Bronchial epithelial cell (primary cell): ENCODE data around the gene ZNF480. TPM values are rescaled to one million over a fixed set of nuclear protein-coding genes. Genes with fewer than 3 reads are reported as not detected.
A peak's percentile ranks its signal among the peaks of the same experiment; 100 is the strongest.

ENCODE experiments used
- DNase-seq: peaks from one replicate; pipeline ENCODE4 v3.0.0-alpha.2; 2010; ENCODE audit warnings: low read depth
- FAIRE-seq: peaks from 2 replicates; lab custom pipeline; 2011; peaks lifted over from hg19 to GRCh38; lab: Jason Lieb, UNC
- H3K27me3 ChIP-seq: 2 replicates; pipeline ENCODE4 v1.5.1; 2011; ENCODE audit warnings: low read length; ENCODE audit not compliant: control insufficient read depth, insufficient read depth
- H3K36me3 ChIP-seq: 2 replicates; pipeline ENCODE4 v1.5.1; 2011; ENCODE audit warnings: low read length; ENCODE audit not compliant: control insufficient read depth, insufficient read depth
- H3K4me3 ChIP-seq: 2 replicates; pipeline ENCODE4 v1.5.1; 2011; ENCODE audit warnings: mild to moderate bottlenecking, low read depth, low read length, control low read depth
- total RNA-seq: library from RNA; depleted of rRNA; stranded (reverse); fragments of >200 nt; gene quantifications from 2 replicates; pipeline ENCODE4 v1.2.1, GENCODE V29; 2014
- TF ChIP-seq, protein P1 (sequence below): IDR thresholded peaks from 2 replicates; pipeline ENCODE4 v1.5.1; 2011; ENCODE audit warnings: mild to moderate bottlenecking, moderate library complexity, low read length, control low read depth, inconsistent platforms; ENCODE audit not compliant: insufficient read depth, severe bottlenecking

The ZNF480 gene
- total RNA-seq, 1 donor from 2014 or later: 2.6 TPM

DNA sequence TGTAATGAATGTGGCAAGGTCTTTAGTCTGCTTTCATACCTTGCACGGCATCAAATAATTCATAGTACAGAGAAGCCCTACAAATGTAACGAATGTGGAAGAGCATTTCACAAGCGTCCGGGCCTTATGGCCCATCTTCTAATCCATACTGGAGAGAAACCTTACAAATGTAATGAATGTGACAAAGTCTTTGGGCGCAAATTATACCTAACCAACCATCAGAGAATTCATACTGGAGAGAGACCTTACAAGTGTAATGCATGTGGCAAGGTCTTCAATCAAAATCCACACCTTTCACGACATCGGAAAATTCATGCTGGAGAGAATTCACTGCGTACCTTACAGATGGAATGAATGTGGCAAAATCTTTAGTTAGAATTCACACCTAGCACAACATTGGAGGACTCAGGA lies 69.5 kb downstream of the ZNF480 start:
- DNase-seq: no peak
- FAIRE-seq: no peak
- no peak overlapping the region for H3K4me3 ChIP-seq
- H3K27me3 ChIP-seq: no peaks in the 10 kb centered on the region
- no peaks in the 10 kb centered on the region for H3K36me3 ChIP-seq
- TF ChIP-seq, protein P1, sequence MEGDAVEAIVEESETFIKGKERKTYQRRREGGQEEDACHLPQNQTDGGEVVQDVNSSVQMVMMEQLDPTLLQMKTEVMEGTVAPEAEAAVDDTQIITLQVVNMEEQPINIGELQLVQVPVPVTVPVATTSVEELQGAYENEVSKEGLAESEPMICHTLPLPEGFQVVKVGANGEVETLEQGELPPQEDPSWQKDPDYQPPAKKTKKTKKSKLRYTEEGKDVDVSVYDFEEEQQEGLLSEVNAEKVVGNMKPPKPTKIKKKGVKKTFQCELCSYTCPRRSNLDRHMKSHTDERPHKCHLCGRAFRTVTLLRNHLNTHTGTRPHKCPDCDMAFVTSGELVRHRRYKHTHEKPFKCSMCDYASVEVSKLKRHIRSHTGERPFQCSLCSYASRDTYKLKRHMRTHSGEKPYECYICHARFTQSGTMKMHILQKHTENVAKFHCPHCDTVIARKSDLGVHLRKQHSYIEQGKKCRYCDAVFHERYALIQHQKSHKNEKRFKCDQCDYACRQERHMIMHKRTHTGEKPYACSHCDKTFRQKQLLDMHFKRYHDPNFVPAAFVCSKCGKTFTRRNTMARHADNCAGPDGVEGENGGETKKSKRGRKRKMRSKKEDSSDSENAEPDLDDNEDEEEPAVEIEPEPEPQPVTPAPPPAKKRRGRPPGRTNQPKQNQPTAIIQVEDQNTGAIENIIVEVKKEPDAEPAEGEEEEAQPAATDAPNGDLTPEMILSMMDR: no peak

DNA sequence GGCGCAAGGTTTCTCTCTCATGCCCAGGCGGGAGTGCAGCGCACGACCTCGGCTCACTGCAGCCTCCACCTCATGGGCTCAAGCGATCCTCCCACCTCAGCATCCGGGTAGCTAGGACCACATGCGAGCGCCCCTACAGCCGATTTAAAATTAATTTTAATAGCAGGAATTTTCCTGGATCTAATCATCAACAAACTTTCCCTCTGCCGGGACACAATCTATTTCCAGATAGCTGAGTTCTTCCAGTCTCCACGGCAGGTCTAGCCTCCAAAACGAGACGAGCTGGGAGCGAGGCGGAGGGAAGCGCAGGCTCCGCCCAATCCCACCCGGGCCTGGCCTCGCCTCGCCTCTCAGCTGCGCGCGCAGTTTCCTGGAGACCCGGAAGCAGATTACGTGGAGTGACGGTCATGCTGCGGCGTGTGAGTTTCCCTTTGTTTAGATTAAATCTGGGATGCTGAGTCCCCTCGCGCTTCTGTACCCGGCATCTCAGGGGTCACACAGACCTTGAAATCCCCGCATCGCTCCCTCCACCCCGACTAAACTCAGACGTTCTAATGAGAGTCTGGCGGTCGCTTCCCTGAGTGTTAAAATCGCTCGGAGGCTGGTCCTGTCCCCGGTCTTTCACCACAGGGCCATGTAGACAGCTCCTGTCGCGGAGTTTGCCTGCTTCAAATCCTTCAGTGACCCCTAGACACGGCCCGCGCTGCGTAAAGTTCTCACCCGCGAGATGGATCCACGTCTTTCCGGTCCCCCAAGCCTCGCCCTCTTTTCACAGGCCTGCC lies 72.8 kb downstream of the ZNF480 start, which contains the start of gene ZNF880:
Gene ZNF880 (plus strand): TSS at position 365 of the 782 bp plus-strand sequence. CDS start 43 bp downstream, at position 408.
- FAIRE-seq (peak; percentile 43), DNase-seq (peak; percentile 69)
- Histone ChIP-seq H3K36me3 (peaks cover 4% of the 10 kb centered on the region), H3K27me3 (no peaks in the 10 kb centered on the region), H3K4me3 (peak within 1 kb of the TSS; percentile 70)
- TF ChIP-seq, protein P1: no peak

- H3K36me3 ChIP-seq: peaks cover 4% of the 10 kb centered on the region
- peak overlapping the region; percentile 70 for H3K4me3 ChIP-seq
- DNase-seq: no peak
- TF ChIP-seq, protein P1: no peak
- no peak for FAIRE-seq
- H3K27me3 ChIP-seq: no peaks in the 10 kb centered on the region
Observed at GRCh38 chr19:52370341-52370710, 73.4 kb downstream of the ZNF480 start.

Other genes starting within 250 kb of the ZNF480 start
- gene ZNF432, start 248.3 kb upstream of the ZNF480 start, total RNA-seq: 8.2 and 17.2 TPM in 2 replicates
- gene ZNF841, start 201.4 kb upstream of the ZNF480 start, total RNA-seq: 35.3 and 57.4 TPM in 2 replicates
- gene ZNF616, start 157.2 kb upstream of the ZNF480 start, total RNA-seq: 10.0 and 12.4 TPM in 2 replicates
- gene ZNF836, start 125.5 kb upstream of the ZNF480 start, total RNA-seq: 6.1 and 6.3 TPM in 2 replicates
- 67.4 and 92.7 TPM in 2 replicates for gene PPP2R1A, start 107.1 kb upstream of the ZNF480 start, total RNA-seq
- 13.2 and 14.6 TPM in 2 replicates for gene ZNF766, start 27.6 kb upstream of the ZNF480 start, total RNA-seq
- gene ZNF610, start 39.1 kb downstream of the ZNF480 start, total RNA-seq: 1.3 and 1.4 TPM in 2 replicates
- gene ZNF880, start 72.8 kb downstream of the ZNF480 start, total RNA-seq: 22.1 and 24.0 TPM in 2 replicates
- 15.8 and 32.5 TPM in 2 replicates for gene ZNF528, start 100.7 kb downstream of the ZNF480 start, total RNA-seq
- gene ZNF534, start 132.0 kb downstream of the ZNF480 start, total RNA-seq: not detected in 2 replicates
- 2.2 and 2.4 TPM in 2 replicates for gene ZNF578, start 156.4 kb downstream of the ZNF480 start, total RNA-seq
- 12.6 and 17.0 TPM in 2 replicates for gene ZNF808, start 230.5 kb downstream of the ZNF480 start, total RNA-seq